HepG2 (cell line): ENCODE results near the gene CAPN12. TPM values are rescaled to one million over a fixed set of nuclear protein-coding genes. Genes with fewer than 3 reads are reported as not detected.

Experiments
- ATF7-NPFF ChIP-seq: sonication (generic); formaldehyde crosslinking; IDR thresholded peaks from 2 replicates; pipeline ENCODE4 v1.8.1; 2023; ENCODE audit warnings: mild to moderate bottlenecking, low read depth, missing genetic modification reagents, moderate library complexity
- BRCA1 ChIP-seq: sonication (generic); formaldehyde crosslinking; IDR thresholded peaks from 2 replicates; pipeline ENCODE4 v1.4.0; 2020; ENCODE audit warnings: missing genetic modification reagents
- CAMTA2 ChIP-seq: sonication (generic); formaldehyde crosslinking; IDR thresholded peaks from 2 replicates; pipeline ENCODE4 v1.4.0; 2020; ENCODE audit warnings: mild to moderate bottlenecking, missing genetic modification reagents, borderline replicate concordance
- LCORL ChIP-seq, 2 experiments: fragments of 450-650 bp in 1 of 2; sonication (generic) in 1 of 2; formaldehyde crosslinking in 1 of 2; IDR thresholded peaks; 2 replicates each; pipeline versions ENCODE4 v1.5.0 to v1.6.1; 2017 to 2020; ENCODE audit warnings: antibody characterized with exemption in 1 of 2, missing genetic modification reagents in 1 of 2
- MED1 ChIP-seq: sonication (generic); formaldehyde crosslinking; IDR thresholded peaks from 2 replicates; pipeline ENCODE4 v1.4.0; 2020; ENCODE audit warnings: missing genetic modification reagents
- MIER2 ChIP-seq: IDR thresholded peaks from 2 replicates; pipeline ENCODE4 v1.6.1; 2016; ENCODE audit warnings: missing biosample characterization, missing genetic modification reagents
- PAWR ChIP-seq: sonication (generic); formaldehyde crosslinking; IDR thresholded peaks from 2 replicates; pipeline ENCODE4 v1.4.0; 2020; ENCODE audit warnings: missing genetic modification reagents, mild to moderate bottlenecking, borderline replicate concordance
- PHF8 ChIP-seq: sonication (generic); formaldehyde crosslinking; IDR thresholded peaks from 2 replicates; pipeline ENCODE4 v1.5.0; 2020; ENCODE audit warnings: missing genetic modification reagents
- POGZ ChIP-seq: sonication (generic); formaldehyde crosslinking; IDR thresholded peaks from 2 replicates; pipeline ENCODE4 v1.4.0; 2020; ENCODE audit warnings: mild to moderate bottlenecking, missing genetic modification reagents
- SMAD1 ChIP-seq: sonication (generic); formaldehyde crosslinking; IDR thresholded peaks from 2 replicates; pipeline ENCODE4 v1.4.0; 2020; ENCODE audit warnings: missing genetic modification reagents, low read depth, mild to moderate bottlenecking, borderline replicate concordance
- SSRP1 ChIP-seq: IDR thresholded peaks from 2 replicates; pipeline ENCODE4 v1.6.1; 2016; ENCODE audit warnings: control low read depth
- TCF7L2 ChIP-seq: IDR thresholded peaks from 2 replicates; pipeline ENCODE4 v1.6.1; 2011; ENCODE audit warnings: mild to moderate bottlenecking, low read depth, low read length, moderate library complexity
- THAP9 ChIP-seq: sonication (generic); formaldehyde crosslinking; IDR thresholded peaks from 2 replicates; pipeline ENCODE4; 2020; ENCODE audit warnings: missing genetic modification reagents, mild to moderate bottlenecking, borderline replicate concordance
- ZMAT3 ChIP-seq: sonication (generic); formaldehyde crosslinking; conservative IDR thresholded peaks from 2 replicates; pipeline ENCODE4 v1.7.0; 2021; ENCODE audit warnings: missing genetic modification reagents
- ZNF234 ChIP-seq: sonication (generic); formaldehyde crosslinking; conservative IDR thresholded peaks from 2 replicates; pipeline ENCODE4 v1.5.1; 2020; ENCODE audit warnings: mild to moderate bottlenecking, missing genetic modification reagents
- ZNF264 ChIP-seq: sonication (generic); formaldehyde crosslinking; IDR thresholded peaks from 2 replicates; pipeline ENCODE4 v1.4.0; 2020; ENCODE audit warnings: missing genetic modification reagents
- ZNF292 ChIP-seq: sonication (generic); formaldehyde crosslinking; IDR thresholded peaks from 2 replicates; pipeline ENCODE4 v1.8.1; 2022; ENCODE audit warnings: mild to moderate bottlenecking, low read depth, missing genetic modification reagents, borderline replicate concordance
- ZNF296 ChIP-seq: sonication (generic); formaldehyde crosslinking; conservative IDR thresholded peaks from 2 replicates; pipeline ENCODE4 v1.5.0; 2020; ENCODE audit warnings: mild to moderate bottlenecking, missing genetic modification reagents
- ZNF335 ChIP-seq: sonication (generic); formaldehyde crosslinking; IDR thresholded peaks from 2 replicates; pipeline ENCODE4 v1.4.0; 2020; ENCODE audit warnings: missing genetic modification reagents
- ZNF337 ChIP-seq: sonication (generic); formaldehyde crosslinking; IDR thresholded peaks from 2 replicates; pipeline ENCODE4 v1.5.1; 2020; ENCODE audit warnings: missing genetic modification reagents, low read depth, mild to moderate bottlenecking, borderline replicate concordance
- ZNF367 ChIP-seq: sonication (generic); formaldehyde crosslinking; IDR thresholded peaks from 2 replicates; pipeline ENCODE4 v1.4.0; 2020; ENCODE audit warnings: missing genetic modification reagents, borderline replicate concordance
- ZNF569 ChIP-seq: sonication (generic); formaldehyde crosslinking; IDR thresholded peaks from 2 replicates; pipeline ENCODE4 v1.5.0; 2020; ENCODE audit warnings: mild to moderate bottlenecking, missing genetic modification reagents, moderate library complexity, borderline replicate concordance
- polyA plus RNA-seq, 8 experiments: library from polyadenylated mRNA; depleted of rRNA in 3 of 8; stranded (reverse) in 7 of 8; unstranded in 1 of 8; fragments of >200 nt; fragmentation: Illumina TruSeq in 4 of 8; extraction: Trizol in 4 of 8; gene quantifications; 2 replicates each; pipeline versions ENCODE4 v1.2.1 to v1.2.3, GENCODE V29; 2011 to 2016; ENCODE audit warnings: low read depth in 4 of 8, missing spikeins in 1 of 8, mixed read lengths in 1 of 8; ENCODE audit not compliant: insufficient read depth in 1 of 8
- total RNA-seq, 5 experiments: library from RNA; depleted of rRNA; stranded (reverse); fragments of >200 nt; fragmentation: Illumina TruSeq; extraction: Trizol; gene quantifications; 2 replicates each; pipeline ENCODE4 v1.2.3, GENCODE V29; 2016; ENCODE audit warnings: low read depth in 1 of 5
- TF ChIP-seq, protein P1 (sequence below): sonication (generic); formaldehyde crosslinking; IDR thresholded peaks from 2 replicates; pipeline ENCODE4 v1.5.1; 2020; ENCODE audit warnings: mild to moderate bottlenecking, missing genetic modification reagents, moderate library complexity

The CAPN12 gene
- total and polyA plus RNA-seq, 2 of the 13 experiments (the other 11 are each of a cell fraction or from before 2014, with no cell fraction given) = 1.6 to 13.6 TPM

- no peak for TF ChIP-seq THAP9 (CRISPR knock-in tag)
- peak; percentile 81 for TF ChIP-seq MED1 (CRISPR knock-in tag)
- TF ChIP-seq SMAD1 (CRISPR knock-in tag) = no peak; the same call in 1 of the 2 replicates
- no peak for TF ChIP-seq SSRP1 (CRISPR knock-in tag)
- TF ChIP-seq CAMTA2 (CRISPR knock-in tag) = no peak
- TF ChIP-seq ZNF335 = peak; percentile 58; the same call in 1 of the 2 replicates
- TF ChIP-seq PAWR = no peak
- TF ChIP-seq TCF7L2 = no peak
- no peak for TF ChIP-seq ZMAT3
- TF ChIP-seq LCORL (IDR thresholded peaks at IDR 0.05) = no peak
- peak; percentile 56; the same call in 1 of the 2 replicates for TF ChIP-seq LCORL (CRISPR knock-in tag; IDR thresholded peaks at IDR 0.05)
- TF ChIP-seq ZNF296 (CRISPR knock-in tag) = 0 out of 2 replicates have a peak, but pooled peaks have one; percentile 49
- TF ChIP-seq, protein P1, sequence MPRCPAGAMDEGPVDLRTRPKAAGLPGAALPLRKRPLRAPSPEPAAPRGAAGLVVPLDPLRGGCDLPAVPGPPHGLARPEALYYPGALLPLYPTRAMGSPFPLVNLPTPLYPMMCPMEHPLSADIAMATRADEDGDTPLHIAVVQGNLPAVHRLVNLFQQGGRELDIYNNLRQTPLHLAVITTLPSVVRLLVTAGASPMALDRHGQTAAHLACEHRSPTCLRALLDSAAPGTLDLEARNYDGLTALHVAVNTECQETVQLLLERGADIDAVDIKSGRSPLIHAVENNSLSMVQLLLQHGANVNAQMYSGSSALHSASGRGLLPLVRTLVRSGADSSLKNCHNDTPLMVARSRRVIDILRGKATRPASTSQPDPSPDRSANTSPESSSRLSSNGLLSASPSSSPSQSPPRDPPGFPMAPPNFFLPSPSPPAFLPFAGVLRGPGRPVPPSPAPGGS (CRISPR knock-in tag) = no peak
- TF ChIP-seq ATF7-NPFF (CRISPR knock-in tag) = 0 out of 2 replicates have a peak, but pooled peaks have one; percentile 21
- TF ChIP-seq ZNF234 (CRISPR knock-in tag) = no peak
- no peak for TF ChIP-seq ZNF264
- no peak for TF ChIP-seq BRCA1 (CRISPR knock-in tag)
- no peak for TF ChIP-seq ZNF337
- no peak for TF ChIP-seq POGZ (CRISPR knock-in tag)
- TF ChIP-seq ZNF367 (CRISPR knock-in tag) = no peak
- no peak for TF ChIP-seq ZNF292 (CRISPR knock-in tag)
- peak; percentile 40; the same call in 1 of the 2 replicates for TF ChIP-seq PHF8
- no peak for TF ChIP-seq MIER2 (CRISPR knock-in tag)
- TF ChIP-seq ZNF569 (CRISPR knock-in tag) = no peak
These were observed 22.1 kb downstream of the CAPN12 start (continued) for GRCh38 chr19:38721979-38722773.
